COLO668 (cell line): Measurements from ENCODE around the gene TMSB4Y.

Source experiments
- DNase-seq: peaks from one replicate; lab custom pipeline; 2025; ENCODE audit not compliant: unreplicated experiment; lab: John Stamatoyannopoulos, UW

The TMSB4Y gene

DNA sequence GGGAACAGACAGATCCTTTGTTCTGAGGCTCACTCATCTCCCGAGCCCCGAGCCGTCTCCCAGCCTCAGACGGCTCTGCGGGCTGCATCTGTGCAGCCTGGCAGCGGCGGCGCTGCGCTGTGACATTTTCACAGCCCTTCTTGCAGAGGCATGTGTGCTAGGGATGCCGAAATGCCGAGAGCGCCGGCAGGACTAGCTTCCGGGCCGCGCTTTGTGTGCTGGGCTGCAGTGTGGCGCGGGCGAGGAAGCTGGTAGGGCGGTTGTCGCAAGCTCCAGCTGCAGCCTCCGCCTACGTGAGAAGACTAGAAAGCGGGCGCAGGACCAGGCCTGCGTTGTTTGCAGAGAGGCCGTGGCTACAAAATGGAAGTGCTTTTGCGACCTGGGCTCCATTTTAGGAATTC lies at the start of gene TMSB4Y:
TSS of gene TMSB4Y (plus strand) at position 332 of the 401 bp plus-strand sequence.
- no peak for DNase-seq

DNA sequence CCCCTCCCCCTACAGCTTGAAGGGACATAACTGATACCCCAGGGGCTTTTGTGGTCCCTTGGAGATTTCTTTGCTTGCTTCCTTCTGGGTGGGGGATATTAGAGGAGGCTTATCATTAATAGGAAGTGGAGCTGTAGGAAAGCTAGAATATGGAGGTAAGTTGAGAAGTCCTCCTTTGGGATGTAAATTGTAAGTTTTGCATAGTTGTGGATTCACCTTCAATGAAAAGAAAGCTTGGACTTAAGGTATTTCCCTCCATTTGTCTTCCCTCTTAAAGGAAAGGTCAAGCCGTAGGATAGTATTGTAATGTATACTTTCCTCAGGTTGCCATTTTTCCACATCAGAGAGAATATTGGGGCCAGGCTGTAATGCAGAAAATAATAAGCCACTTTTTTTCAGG lies 39.5 kb upstream of the TMSB4Y start:
- DNase-seq: no peak

DNA sequence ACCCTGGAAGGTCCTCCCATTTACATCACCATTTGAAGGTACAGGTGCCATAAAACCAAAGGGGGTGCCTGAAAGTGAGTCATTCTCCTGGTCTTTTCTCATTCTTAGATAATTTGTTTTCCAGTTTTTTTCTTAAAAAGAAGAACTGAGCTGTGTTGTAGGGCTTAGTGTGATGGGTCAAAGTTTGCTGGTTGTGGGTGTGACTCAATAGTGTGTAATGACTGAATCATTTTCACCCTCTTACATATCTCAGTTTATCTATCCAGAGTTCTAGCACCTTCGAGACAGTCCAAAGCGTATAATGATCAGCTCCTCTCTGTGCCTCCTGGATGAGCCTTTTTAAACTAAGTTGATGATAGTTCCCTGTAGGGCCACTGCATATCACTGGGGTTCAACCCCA lies 32.6 kb upstream of the TMSB4Y start:
- DNase-seq: no peak

DNA sequence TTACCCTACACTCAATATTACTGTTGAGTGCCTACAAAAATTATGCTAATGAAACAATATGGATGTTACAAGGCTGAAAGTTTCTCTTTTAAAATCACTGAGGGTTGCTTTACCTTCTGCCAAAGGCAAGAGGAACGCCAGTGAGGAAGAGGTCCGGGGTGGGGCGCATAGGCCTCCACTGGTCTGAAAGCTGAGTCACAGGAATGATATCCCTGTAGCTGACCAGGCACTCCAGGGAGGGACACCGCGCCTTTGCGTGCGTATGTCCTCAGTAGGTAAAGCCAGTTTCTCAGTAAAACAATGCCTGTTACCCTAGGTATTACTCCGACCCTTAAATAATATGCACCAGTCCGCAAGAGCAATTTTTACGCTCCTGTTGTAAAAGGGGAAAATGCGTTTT lies 1.4 kb upstream of the TMSB4Y start:
- DNase-seq: no peak

DNA sequence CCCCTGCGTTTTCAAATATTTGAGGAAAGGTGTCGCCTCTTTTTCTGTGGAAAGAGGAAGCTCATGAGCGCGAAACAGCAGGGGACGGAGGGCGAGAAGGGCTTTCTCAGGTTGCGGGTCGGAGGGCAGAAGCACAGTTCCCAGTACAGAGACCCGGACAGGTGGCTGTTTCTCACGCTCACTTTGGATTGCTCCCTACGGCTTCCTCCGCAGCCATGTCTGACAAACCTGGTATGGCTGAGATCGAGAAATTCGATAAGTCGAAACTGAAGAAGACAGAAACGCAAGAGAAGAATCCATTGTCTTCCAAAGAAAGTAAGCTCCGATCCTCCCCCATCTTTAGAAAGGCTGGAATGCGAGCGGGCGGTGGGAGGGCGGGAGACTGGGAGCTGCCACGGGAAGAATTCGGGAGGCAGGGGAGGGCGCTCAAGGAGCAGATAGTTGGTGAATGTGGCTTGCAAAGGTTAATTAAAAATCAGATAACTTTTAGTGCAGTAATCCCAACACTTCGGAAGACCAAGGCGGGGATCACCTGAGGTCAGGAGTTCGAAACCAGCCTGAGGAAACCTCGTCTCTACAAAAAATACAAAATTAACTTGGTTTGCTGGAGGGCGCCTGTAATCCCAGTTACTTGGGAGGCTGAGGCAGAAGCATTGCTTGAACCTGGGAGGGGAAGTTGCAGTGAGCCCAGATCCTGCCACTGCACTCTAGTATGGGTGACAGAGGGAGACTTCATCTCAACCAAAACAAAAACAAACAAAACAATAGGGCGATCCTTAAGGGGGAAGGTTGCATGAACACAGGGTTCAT lies 627 bp downstream of the TMSB4Y start:
- DNase-seq: no peak

DNA sequence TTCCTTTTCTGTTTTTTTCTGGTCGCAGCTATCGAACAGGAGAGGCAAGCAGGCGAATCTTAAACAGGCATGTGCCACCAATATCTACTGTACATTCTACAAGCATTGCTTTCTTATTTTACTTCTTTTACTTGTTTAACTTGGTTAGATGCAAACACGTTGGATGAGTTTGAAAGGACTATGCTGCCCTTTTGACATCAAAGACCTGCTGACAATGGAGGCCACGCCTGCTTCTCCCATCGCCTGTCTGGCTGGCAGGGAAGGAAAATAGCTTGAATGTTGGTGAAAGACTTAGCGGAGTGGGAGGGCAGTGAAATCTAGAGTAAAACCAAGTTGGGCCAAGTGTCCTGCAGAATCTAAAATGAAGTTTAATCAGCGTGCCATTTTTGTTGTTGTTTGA lies 1.5 kb downstream of the TMSB4Y start:
- no peak for DNase-seq

DNA sequence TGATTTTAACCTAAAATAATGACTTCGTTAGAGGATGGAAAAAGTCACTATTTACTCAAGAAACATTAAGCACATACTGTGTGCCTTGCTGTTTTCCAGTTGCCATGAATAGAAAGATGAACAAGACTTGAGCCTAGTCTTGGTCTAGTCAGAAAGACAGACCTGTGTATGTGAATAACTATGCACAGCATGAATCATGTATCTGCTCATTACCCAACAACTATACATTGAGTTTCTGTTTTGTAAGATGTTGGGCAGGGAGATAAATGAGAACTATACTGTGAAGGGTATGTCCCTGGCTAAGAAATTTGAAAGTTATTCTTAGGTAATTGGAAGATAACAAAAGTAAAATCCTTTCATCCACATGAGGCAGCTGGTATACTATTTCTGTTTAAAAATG lies 4.3 kb downstream of the TMSB4Y start:
- DNase-seq: no peak

DNA sequence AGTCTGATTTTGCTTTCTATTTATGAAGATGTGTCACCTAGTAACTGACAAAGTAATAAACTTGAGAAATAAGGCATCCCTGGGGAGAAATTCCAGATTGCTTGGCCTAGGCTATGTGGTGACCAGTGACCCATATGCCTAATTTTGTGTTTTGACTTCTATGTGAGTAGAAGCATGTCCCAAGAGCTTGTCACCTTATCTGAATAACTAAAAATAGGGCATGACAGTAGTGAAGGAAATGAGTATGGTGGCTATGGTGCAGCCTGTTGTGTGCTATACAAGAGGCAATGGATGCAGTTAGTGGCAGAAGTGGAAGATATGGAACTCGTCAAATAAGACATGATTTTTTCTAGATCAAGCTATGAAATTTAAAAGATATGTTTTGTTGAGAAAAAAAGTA lies 15.3 kb downstream of the TMSB4Y start:
- no peak for DNase-seq

DNA sequence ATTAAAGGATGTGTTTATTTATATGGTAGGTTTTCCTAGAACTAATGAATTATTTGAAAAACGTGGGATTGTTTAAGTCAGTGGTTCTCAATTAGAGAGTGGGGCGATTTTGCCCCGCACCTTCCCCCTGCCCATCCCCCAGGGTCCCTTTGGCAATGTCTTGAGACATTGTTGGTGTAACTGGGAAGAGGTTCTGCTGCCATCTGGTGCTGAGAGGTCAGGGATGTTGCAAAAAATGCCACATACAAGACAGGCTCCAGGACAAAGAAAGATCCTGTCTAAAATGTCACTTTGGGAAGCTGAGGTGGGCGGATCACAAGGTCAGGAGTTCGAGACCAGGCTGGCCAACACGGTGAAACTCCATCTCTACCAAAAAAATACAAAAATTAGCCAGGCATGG lies 25.8 kb downstream of the TMSB4Y start:
- DNase-seq: no peak

DNA sequence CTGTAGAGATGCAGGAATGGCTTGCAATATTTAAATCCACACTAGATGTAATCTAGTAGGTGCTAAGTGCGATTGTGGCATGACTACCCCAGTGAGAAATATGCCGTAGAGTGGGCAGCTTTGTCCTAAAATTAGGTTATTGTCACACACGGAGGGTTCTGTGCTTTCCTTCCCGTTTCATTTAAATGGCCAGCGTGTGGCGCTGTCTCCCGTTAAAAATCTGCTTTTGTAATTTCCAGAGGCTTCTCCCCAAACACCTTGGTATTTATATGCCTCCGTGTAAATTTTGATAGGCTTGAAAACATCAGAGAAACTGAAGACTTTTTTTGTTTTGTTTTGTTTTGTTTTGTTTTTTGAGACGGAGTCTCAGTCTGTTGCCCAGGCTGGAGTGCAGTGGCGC lies 34.9 kb downstream of the TMSB4Y start:
- DNase-seq: no peak

DNA sequence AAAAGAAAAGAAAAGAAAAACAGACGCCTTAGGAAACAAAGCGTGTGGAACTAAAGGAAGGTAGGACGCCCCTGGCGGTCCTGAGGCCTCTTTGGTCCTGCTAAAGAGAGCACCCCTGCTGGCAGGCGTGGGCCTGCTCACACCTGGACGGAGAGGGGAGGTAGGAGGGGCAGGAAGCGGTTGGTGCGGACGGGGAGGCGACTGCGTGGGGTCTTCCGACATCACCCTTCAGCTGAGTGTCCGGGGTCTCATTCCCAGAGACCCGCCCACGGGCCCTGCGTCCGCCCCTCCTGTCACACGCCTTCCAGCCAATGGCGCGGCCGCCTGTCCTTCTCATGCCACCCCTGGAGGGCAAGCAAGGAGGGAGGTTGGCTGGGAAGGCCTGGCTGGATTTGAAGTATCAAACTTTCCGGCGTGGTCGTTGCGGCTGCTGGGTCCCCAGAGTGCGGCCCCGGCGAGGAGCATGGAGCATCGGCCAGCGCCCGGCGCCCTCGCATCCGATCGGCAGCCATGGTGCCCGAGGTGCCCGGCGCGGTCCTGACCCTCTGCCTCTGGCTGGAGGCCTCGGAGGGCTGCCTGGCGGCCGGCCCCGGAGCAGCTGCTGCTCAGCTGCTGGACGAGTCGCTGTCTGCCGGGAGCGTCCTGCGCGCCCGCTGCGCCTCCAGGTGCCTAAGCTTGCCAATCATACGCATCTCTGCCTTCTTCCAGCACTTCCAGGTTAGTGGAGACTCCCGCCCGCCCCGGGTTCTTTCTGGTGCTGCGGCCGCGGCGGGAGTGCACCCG lies 47.8 kb downstream of the TMSB4Y start:
- no peak for DNase-seq

DNA sequence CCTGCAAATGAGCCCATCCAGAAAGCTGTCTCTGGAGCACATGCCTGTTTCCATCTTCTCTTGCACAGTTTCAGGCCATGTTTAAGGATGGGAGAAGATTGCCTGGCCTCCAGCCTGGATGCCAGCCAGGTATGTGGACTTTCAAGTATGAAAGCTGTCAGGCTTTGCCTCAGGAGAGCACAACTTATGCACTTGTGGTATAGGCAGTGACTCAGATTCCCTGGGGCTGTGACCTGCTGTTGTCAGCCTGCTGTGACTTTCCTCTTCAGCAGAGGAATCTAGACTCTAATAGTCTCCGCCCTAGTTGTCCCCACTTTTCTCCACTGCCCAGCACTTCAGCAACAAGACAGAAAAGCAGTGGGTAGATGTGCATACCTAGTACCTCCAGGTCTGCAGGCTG lies 51.0 kb downstream of the TMSB4Y start:
- DNase-seq: no peak
